HG02973 (cell line): ENCODE measurements around the gene SLK.

ENCODE experiments used
- ATAC-seq: cut with Tn5 transposase; IDR thresholded peaks from one replicate; pipeline ENCODE4 v1.9.1; 2021; ENCODE audit warnings: moderate library complexity; ENCODE audit not compliant: unreplicated experiment

The SLK gene

DNA sequence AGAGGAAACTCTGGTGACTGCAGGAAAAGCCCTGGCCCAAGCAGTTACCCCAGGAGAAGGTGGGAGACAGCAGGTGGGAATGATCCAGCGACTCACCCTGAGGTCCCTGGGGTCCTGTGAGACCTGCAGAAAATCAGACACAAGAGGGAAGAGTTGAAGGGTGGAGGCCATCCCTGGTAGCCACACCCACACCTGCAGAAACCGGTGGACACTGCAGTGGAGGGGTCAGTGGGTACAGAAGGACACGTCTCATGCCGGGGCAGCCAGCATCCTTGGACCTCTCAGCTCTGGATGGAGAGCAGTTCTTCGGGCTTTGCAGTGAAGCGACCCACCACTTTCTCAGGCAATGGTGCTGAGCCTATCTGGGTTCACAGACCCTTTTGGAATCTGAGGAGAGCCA lies 79.7 kb downstream of the SLK start:
- no peak for ATAC-seq

- no peak for ATAC-seq
These were observed 82.7 kb downstream of the SLK start for GRCh38 chr10:104049504-104050250.

DNA sequence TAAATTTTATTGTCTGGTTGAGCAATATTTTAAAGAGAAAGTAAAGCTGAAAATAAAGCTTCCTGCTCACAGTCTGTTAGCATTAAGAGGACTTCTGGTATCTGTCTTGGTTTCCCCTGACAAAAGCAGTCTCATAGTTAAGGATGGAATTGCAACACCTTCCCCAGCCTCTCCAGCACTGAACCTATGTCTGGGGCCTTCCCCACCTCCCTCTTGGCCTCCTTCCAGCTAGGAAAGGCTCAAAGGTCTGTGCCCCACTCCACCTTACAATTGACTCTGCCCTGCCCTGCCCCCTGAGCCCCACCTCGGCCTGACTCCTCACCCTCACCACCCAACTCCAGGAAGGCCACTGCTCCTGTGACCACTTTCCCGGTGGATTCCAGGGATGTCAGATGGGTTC lies 85.5 kb downstream of the SLK start:
- no peak for ATAC-seq

- no peak for ATAC-seq
These were observed 86.3 kb downstream of the SLK start for GRCh38 chr10:104053201-104053600.

- ATAC-seq, result no peak
These were observed 87.5 kb downstream of the SLK start for GRCh38 chr10:104054430-104054829.

DNA sequence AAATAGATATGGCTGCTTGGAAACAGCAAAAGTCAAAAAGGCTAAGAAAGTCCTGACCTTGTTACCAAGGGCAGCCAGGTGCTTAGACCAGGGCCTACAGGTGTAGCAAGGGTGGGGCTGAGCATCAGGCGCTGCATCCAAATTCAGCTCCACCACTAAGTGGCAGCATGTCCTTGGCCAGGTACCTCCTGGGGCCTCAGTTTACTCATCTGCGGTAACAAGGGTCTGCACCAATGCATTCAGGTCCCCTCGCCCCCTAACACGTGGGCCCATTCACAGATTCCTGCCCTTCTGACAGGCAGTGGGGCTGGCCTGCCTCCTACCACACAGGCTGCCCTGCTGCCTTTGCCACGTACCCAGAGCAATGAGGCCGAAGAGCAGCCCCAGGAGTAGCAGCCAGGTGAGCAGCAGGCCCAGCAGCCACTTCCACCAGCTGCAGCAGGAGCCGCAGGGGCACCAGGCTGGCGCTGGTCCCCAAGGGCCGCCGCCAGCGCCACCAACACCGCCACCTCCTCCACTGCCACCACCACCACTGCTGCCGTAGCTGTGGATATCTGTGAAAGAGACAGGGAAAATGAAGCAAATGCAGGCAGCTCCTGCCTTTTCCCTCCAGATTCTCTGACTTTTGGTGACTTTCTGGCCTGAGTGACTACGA lies 89.8 kb downstream of the SLK start:
- ATAC-seq, result no peak

GRCh38 chr10:104057717-104058116 lies 90.8 kb downstream of the SLK start:
- no peak for ATAC-seq

GRCh38 chr10:104059364-104059763 lies 92.4 kb downstream of the SLK start:
- ATAC-seq, result no peak

- no peak for ATAC-seq
These were observed 94.3 kb downstream of the SLK start for GRCh38 chr10:104061196-104061595.

DNA sequence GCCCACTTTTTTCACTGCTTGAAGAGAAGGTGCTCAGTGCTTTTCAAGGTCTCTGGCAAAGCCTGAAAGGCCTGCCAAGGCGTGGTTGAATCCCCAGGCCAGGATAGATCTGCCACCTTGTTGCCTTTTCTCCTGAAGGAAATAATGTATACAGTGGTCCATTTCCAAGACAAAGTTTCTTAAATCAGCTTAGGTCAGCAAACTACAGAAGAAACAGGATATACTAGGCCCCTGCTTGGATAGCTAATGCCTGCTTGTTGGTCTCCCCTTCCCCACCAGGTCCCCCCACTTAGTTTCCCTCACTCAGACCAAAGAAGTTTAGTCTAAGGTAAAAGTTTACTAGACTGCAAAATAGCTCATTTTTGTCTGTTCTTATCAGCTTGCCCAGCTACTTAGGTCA lies 98.8 kb downstream of the SLK start:
- no peak for ATAC-seq

DNA sequence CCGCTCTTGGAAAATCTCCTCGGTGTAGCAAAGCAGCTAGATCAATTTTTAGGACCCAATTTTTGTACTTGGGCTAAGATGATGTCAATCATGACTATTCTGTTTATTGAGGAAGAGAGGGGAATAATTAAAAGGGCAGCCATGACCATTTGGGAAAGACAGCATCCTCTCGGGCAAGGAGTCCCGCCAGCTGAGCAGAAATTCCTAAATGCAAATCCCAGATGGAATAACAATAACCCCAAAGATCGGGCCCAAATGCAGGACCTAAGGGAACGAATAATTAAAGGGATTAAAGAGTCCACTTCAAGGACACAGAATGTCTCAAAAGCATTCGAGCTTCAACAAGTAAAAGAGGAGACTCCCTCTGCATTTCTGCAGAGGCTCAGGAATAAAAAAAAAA lies 100.0 kb downstream of the SLK start:
- ATAC-seq, result no peak

DNA sequence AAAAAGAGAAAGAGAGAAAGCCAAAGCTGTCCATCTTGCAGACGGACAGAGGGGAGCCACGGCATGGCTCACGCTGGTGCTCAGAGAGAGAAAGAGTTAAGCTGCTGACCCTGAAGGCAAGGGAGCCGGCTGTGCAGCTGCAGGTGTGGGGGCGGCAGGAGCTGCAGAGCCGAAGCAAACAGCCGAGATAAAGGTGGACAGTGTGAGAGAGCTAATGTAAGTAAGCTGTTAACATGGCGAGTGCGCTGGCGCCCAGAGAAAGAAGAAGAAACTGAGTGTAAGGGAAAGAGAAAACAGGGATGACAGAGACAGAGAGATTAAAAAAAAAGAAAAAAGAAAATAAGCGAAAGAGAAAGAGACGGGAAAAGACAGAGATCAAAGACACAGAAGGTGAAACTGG lies 100.6 kb downstream of the SLK start:
- ATAC-seq, result no peak

GRCh38 chr10:104069613-104070012 lies 102.7 kb downstream of the SLK start:
- no peak for ATAC-seq

DNA sequence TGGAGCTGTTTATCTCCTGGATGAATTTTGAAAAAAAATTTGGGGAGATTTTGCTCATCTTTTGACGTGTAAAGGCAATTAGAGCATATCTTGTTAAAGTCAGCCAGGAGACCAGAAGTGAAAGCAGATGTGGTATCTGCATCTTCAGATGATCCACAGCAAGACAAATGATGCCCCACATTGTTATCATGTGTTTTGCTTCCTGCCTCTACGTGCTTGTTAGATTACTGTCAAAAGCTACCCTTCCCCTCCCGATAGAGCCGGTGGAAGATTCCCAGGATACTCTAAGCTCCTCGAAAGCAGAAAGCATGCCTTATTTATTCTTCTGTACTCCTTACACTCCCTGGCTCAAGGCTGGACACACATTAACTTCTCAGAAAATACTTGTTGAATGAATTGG lies 105.8 kb downstream of the SLK start:
- no peak for ATAC-seq

- no peak for ATAC-seq
These were observed 107.6 kb downstream of the SLK start for GRCh38 chr10:104074505-104074904.

- no peak for ATAC-seq
These were observed 109.8 kb downstream of the SLK start for GRCh38 chr10:104076743-104077160.

DNA sequence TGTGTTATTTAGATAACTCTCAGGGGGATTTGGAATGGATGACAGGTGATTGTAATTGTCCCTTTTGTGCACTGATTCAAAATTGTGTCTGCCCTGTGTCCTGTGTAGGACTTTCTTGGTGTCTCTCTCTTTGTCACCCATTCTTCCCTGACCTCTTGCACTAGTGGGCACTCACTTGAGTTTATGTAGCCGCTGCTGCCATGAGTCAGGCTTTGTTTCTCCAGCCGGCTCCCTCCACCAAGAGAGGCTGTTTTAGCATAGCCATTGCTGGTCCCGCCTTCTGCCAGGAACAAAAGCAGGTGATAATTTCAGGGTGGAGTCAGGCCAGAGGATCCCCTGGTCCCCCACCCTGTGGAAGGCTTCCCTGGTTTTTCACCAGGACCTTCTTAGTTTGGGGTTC lies 110.3 kb downstream of the SLK start:
- no peak for ATAC-seq

GRCh38 chr10:104077663-104078151 lies 110.8 kb downstream of the SLK start:
- no peak for ATAC-seq
